Upper lobe of left lung (tissue), 6 donors: ENCODE measurements around the gene PTPRK. TPM values are rescaled to one million over a fixed set of nuclear protein-coding genes. Genes with fewer than 3 reads are reported as not detected.

ENCODE experiments used
- ATAC-seq, 2 donors: fragments of 200-7000 bp; cut with Tn5 transposase; one replicate each; pipeline ENCODE4 v1.9.1; 2022; ENCODE audit warnings: mild to moderate bottlenecking in 2 of 2, moderate library complexity in 2 of 2; ENCODE audit not compliant: low FRiP score in 2 of 2
- DNase-seq, 2 donors: peaks; one replicate each; pipeline ENCODE4 v3.0.0-alpha.2; 2019 to 2020
- H3K27ac ChIP-seq, 4 donors: fragments of 200-600 bp; sonication (generic); one replicate each; pipeline ENCODE4 v1.5.1; 2016 to 2019
- H3K27me3 ChIP-seq, 4 donors: fragments of 200-600 bp; sonication (generic); one replicate each; pipeline ENCODE4 v1.5.1; 2017 to 2019
- H3K36me3 ChIP-seq, 4 donors: fragments of 200-600 bp; sonication (generic); one replicate each; pipeline ENCODE4 v1.5.1; 2016 to 2019
- H3K4me1 ChIP-seq, 4 donors: fragments of 200-600 bp; sonication (generic); one replicate each; pipeline ENCODE4 v1.5.1; 2018 to 2019
- H3K4me3 ChIP-seq, 4 donors: fragments of 200-600 bp; sonication (generic); one replicate each; pipeline ENCODE4 v1.5.1; 2017 to 2019; ENCODE audit warnings: mild to moderate bottlenecking in 2 of 4, moderate library complexity in 1 of 4
- H3K9me3 ChIP-seq, 4 donors: fragments of 200-600 bp; sonication (generic); one replicate each; pipeline ENCODE4 v1.5.1; 2018 to 2019
- EP300 ChIP-seq, 4 donors: sonication (generic); formaldehyde crosslinking; IDR thresholded peaks; one replicate each; pipeline ENCODE4 v1.5.1; 2017; ENCODE audit warnings: antibody characterized with exemption in 4 of 4, control low read depth in 2 of 4
- POLR2A ChIP-seq, 4 donors: fragments of 450-650 bp; IDR thresholded peaks; one replicate each; pipeline ENCODE4 v1.5.1; 2016 to 2017; ENCODE audit warnings: antibody characterized with exemption in 4 of 4, mild to moderate bottlenecking in 2 of 4
- POLR2AphosphoS5 ChIP-seq, 2 donors: sonication (generic); formaldehyde crosslinking; IDR thresholded peaks; one replicate each; pipeline ENCODE4 v1.5.1; 2017; ENCODE audit warnings: antibody characterized with exemption in 2 of 2
- WGBS, 2 donors: methylation state at CpG; one replicate each; pipeline ENCODE4 v1.1.5; 2017 to 2018; 5-methylcytosine and 5-hydroxymethylcytosine counted together
- total RNA-seq, 6 donors: library from RNA; depleted of rRNA in 4 of 6; stranded (reverse); fragments of >200 nt in 4 of 6; gene quantifications; one replicate each; pipeline versions ENCODE4 v1.1.0 to v1.2.1, GENCODE V29; 2016 to 2021
- TF ChIP-seq, protein P1 (sequence below), 6 experiments: fragments of 450-650 bp in 4 of 6; fragments of 200-600 bp in 2 of 6; sonication (generic) in 2 of 6; IDR thresholded peaks; one replicate each; pipeline ENCODE4 v1.5.1; 2016 to 2019; ENCODE audit warnings: antibody characterized with exemption in 6 of 6
- donor health status: DM: no; HTN: no; CAD: no; lungs with moderate emphysema.
- donor health status: DM: no; HTN: yes; CAD: no; lungs with severe emphysema.

The PTPRK gene
- total RNA-seq, 6 donors from 2014 or later, result 42.7 to 97.4 (median 65.2) TPM

DNA sequence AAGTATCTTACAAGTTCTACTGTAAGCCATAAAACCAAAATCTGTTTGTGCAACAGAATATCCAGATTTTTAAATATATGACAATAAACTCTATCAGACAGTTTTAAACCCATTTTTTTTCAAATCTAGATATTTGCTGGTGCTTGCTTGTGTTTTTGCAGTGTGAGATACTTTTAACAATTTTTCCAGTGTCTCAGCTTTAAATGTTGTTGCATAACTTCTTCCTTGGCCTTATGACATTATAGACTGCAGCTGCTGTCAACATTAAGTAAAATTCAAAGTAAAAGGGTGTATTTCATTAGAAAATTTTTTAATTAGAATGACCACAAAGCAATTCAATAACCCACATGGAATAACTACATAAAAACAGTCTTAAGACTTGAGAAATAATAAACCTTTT, 139.5 kb downstream of the PTPRK start:
- no peak overlapping the region for H3K27ac ChIP-seq
- no peak for ATAC-seq
- H3K4me1 ChIP-seq, result peaks cover 0 to 2% (median 0%) of the 10 kb centered on the region in 4 donors
- no peaks in the 10 kb centered on the region for H3K36me3 ChIP-seq
- no peak overlapping the region for H3K4me3 ChIP-seq
- no peaks in the 10 kb centered on the region for H3K27me3 ChIP-seq
- DNase-seq, result no peak
- TF ChIP-seq, protein P1, sequence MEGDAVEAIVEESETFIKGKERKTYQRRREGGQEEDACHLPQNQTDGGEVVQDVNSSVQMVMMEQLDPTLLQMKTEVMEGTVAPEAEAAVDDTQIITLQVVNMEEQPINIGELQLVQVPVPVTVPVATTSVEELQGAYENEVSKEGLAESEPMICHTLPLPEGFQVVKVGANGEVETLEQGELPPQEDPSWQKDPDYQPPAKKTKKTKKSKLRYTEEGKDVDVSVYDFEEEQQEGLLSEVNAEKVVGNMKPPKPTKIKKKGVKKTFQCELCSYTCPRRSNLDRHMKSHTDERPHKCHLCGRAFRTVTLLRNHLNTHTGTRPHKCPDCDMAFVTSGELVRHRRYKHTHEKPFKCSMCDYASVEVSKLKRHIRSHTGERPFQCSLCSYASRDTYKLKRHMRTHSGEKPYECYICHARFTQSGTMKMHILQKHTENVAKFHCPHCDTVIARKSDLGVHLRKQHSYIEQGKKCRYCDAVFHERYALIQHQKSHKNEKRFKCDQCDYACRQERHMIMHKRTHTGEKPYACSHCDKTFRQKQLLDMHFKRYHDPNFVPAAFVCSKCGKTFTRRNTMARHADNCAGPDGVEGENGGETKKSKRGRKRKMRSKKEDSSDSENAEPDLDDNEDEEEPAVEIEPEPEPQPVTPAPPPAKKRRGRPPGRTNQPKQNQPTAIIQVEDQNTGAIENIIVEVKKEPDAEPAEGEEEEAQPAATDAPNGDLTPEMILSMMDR (IDR thresholded peaks at IDR 0.05), result no peak
- TF ChIP-seq EP300 (IDR thresholded peaks at IDR 0.05) (no peak), POLR2AphosphoS5 (IDR thresholded peaks at IDR 0.05) (no peak), POLR2A (IDR thresholded peaks at IDR 0.05) (no peak)
- H3K9me3 ChIP-seq, result peaks cover 0 to 13% (median 9%) of the 10 kb centered on the region in 4 donors

DNA sequence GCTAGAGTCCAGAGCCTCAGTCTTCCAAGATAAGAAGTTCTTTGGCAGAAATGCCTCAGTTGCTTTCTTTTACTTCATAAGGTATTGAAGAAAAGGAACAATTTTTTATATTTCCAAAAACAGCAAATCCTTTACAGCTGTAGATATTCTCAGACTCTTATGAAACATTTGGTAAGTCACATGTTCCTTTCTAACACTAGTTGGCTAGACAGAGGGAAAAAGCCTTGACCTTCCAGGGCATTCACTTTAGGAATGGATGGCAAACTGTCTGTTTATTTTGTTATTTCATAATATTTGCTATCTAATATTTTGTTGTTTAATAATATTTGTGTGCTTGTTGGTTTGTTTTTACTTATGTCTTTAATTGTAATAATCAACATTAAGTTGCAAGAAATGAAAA, 140.8 kb downstream of the PTPRK start:
- peaks cover 0 to 18% (median 9%) of the 10 kb centered on the region in 4 donors for H3K9me3 ChIP-seq
- no peaks in the 10 kb centered on the region for H3K36me3 ChIP-seq
- H3K27me3 ChIP-seq, result no peaks in the 10 kb centered on the region
- DNase-seq (no peak), ATAC-seq (no peak)
- no peak overlapping the region for H3K4me3 ChIP-seq
- TF ChIP-seq EP300 (IDR thresholded peaks at IDR 0.05), result no peak
- TF ChIP-seq, protein P1 (IDR thresholded peaks at IDR 0.05), result no peak
- TF ChIP-seq POLR2AphosphoS5 (IDR thresholded peaks at IDR 0.05), result no peak
- no peak for TF ChIP-seq POLR2A (IDR thresholded peaks at IDR 0.05)
- H3K4me1 ChIP-seq, result peaks cover 0 to 2% (median 0%) of the 10 kb centered on the region in 4 donors
- peak overlapping the region in 1 of 4 donors; percentile 3 for H3K27ac ChIP-seq

DNA sequence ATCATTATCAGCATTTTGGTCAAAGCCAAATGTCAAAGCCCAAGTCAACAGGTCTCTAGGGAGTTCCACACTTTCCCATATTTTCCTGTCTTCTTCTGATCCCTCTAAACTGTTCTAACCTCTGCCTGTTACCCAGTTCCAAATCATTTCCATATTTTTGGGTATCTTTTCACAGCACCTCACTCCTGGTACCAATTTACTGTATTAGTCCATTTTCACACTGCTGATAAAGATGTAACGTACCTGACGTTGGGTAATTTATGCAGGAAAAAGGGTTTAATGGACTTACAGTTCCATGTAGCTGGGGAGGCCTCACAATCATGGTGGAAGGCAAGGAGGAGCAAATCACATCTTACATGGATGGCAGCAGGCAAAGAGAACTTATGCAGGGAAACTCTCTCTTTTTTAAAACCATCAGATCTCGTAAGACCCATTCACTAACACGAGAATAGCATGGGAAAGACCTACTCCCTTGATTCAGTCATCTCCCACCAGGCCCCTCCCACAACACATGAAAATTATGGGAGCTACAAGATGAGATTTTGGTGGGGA, 143.4 kb downstream of the PTPRK start:
- no peaks in the 10 kb centered on the region for H3K36me3 ChIP-seq
- H3K27me3 ChIP-seq, result no peaks in the 10 kb centered on the region
- TF ChIP-seq EP300 (IDR thresholded peaks at IDR 0.05) (no peak), POLR2A (IDR thresholded peaks at IDR 0.05) (no peak), POLR2AphosphoS5 (IDR thresholded peaks at IDR 0.05) (no peak)
- TF ChIP-seq, protein P1 (IDR thresholded peaks at IDR 0.05), result no peak
- no peak overlapping the region for H3K4me3 ChIP-seq
- WGBS, 2 donors, result 94 to 96% methylated on average over 4 of the region's 4 CpGs
- no peak overlapping the region for H3K27ac ChIP-seq
- peaks cover 0 to under 1% (median 0%) of the 10 kb centered on the region in 4 donors for H3K4me1 ChIP-seq
- peaks cover 0 to 18% (median 9%) of the 10 kb centered on the region in 4 donors for H3K9me3 ChIP-seq
- DNase-seq (no peak), ATAC-seq (no peak)

DNA sequence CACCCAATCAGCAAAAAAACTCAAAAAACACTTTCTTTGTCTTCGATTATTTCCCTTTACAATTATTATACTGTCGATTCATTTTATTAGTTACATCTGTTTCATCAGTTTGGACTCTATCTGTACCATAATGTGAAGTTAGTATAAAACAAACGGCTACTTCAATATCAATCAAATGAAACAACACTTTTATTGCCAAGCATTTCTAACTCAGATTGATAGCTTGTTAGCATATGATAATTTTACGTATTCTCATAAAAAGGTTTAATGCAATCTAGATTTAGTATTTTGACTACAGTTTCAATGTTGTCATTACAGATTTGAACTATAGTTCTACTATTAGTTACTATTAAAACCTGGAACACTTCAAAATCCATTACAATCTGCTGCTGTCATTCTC, 149.3 kb downstream of the PTPRK start:
- Histone ChIP-seq H3K27ac (peak overlapping the region in 1 of 4 donors; percentile 10), H3K4me3 (no peak overlapping the region), H3K9me3 (peaks cover 0 to 8% (median 0%) of the 10 kb centered on the region in 4 donors), H3K27me3 (no peaks in the 10 kb centered on the region), H3K4me1 (peaks cover 0 to 19% (median 6%) of the 10 kb centered on the region in 4 donors), H3K36me3 (no peaks in the 10 kb centered on the region)
- no peak for ATAC-seq
- TF ChIP-seq POLR2A (IDR thresholded peaks at IDR 0.05), result no peak
- no peak for TF ChIP-seq EP300 (IDR thresholded peaks at IDR 0.05)
- no peak for TF ChIP-seq POLR2AphosphoS5 (IDR thresholded peaks at IDR 0.05)
- TF ChIP-seq, protein P1 (IDR thresholded peaks at IDR 0.05), result no peak
- 85 to 87% methylated on average over 4 of the region's 4 CpGs for WGBS, 2 donors
- DNase-seq, result no peak

DNA sequence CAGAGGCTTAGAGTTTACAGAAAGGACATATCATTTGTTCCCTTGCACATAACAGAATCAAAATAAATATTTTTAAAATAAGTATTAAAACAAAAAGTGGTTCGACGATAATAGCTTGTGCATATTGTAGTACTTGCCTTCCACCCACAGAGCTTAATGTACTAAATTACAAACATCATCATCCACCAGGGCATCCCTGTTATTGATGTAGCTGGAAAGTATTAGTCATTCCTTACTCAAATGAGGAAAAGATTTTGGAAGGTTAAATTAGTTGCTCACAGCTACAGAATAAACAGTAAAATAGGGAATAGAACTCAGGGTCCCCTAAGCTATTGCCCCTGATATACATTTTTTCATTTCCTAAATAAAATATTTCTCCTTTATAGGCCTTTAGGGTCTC, 150.3 kb downstream of the PTPRK start:
- WGBS, 2 donors, result 49 to 70% methylated on average over 2 of the region's 2 CpGs
- no peak for DNase-seq
- Histone ChIP-seq H3K36me3 (no peaks in the 10 kb centered on the region), H3K27me3 (no peaks in the 10 kb centered on the region), H3K9me3 (no peaks in the 10 kb centered on the region), H3K4me3 (no peak overlapping the region), H3K4me1 (peaks cover 0 to 19% (median 8%) of the 10 kb centered on the region in 4 donors), H3K27ac (no peak overlapping the region)
- TF ChIP-seq EP300 (IDR thresholded peaks at IDR 0.05), result no peak
- TF ChIP-seq POLR2A (IDR thresholded peaks at IDR 0.05), result no peak
- ATAC-seq, result peak in 1 of 2 donors; percentile 36
